A549 (cell line): ENCODE results near the gene STAT2. TPM values are rescaled to one million over a fixed set of nuclear protein-coding genes. Genes with fewer than 3 reads are reported as not detected.

Experiments used
- ATAC-seq, 2 experiments: fragments of 200-7000 bp in 1 of 2; fragments of >200 bp in 1 of 2; cut with Nextera tagmentation in 1 of 2; cut with Tn5 transposase in 1 of 2; 3 replicates each; pipeline versions ENCODE4 v1.8.0 to v1.9.1; 2018 to 2020; ENCODE audit warnings: mild to moderate bottlenecking in 1 of 2, moderate library complexity in 1 of 2
- CTCF ChIA-PET: fragments of 300-600 bp; sonication (Branson Sonifier 250); formaldehyde crosslinking; extraction: SDS; loops from one replicate; lab custom pipeline; 2021; ENCODE audit warnings: antibody characterized with exemption, inconsistent platforms; lab: Yijun Ruan, JAX
- POLR2A ChIA-PET: fragments of 350-600 bp; formaldehyde crosslinking; extraction: SDS; loops from one replicate; lab custom pipeline; 2021; ENCODE audit warnings: antibody characterized with exemption, inconsistent platforms; lab: Yijun Ruan, JAX
- DNase-seq, 2 experiments: peaks; one replicate each; pipeline versions ENCODE4 v3.0.0 to v3.0.0-alpha.2; 2011 to 2016; ENCODE audit warnings: low read depth in 1 of 2, low spot score in 1 of 2
- FAIRE-seq: peaks from 2 replicates; lab custom pipeline; 2011; peaks lifted over from hg19 to GRCh38; lab: Jason Lieb, UNC
- H3K27ac ChIP-seq, 2 experiments: fragments of >200 bp; sonication (Bioruptor Twin); formaldehyde crosslinking; 3 replicates each; pipeline ENCODE4 v1.5.1; 2016 to 2017
- H3K4me1 ChIP-seq: fragments of >200 bp; sonication (Bioruptor Twin); formaldehyde crosslinking; 3 replicates; pipeline ENCODE4 v1.6.1; 2016
- H3K4me2 ChIP-seq: fragments of >200 bp; sonication (Bioruptor Twin); formaldehyde crosslinking; 3 replicates; pipeline ENCODE4 v1.6.1; 2016
- H3K4me3 ChIP-seq: fragments of >200 bp; sonication (Bioruptor Twin); formaldehyde crosslinking; 3 replicates; pipeline ENCODE4 v1.5.1; 2016
- H3K9me3 ChIP-seq: fragments of >200 bp; sonication (Bioruptor Twin); formaldehyde crosslinking; 3 replicates; pipeline ENCODE4 v1.6.1; 2016
- ATOH8 ChIP-seq: fragments of 250-450 bp; sonication (Bioruptor Pico); IDR thresholded peaks from 2 replicates; pipeline ENCODE4 v1.5.0; 2020; ENCODE audit warnings: low read depth, mild to moderate bottlenecking, moderate library complexity
- BHLHE40 ChIP-seq: IDR thresholded peaks from 2 replicates; pipeline ENCODE4 v1.6.1; 2012; ENCODE audit warnings: low read depth, low read length, inconsistent platforms
- CBX8 ChIP-seq: fragments of 200-600 bp; sonication (generic); IDR thresholded peaks from 2 replicates; pipeline ENCODE4 v1.6.1; 2016
- CTCF ChIP-seq: fragments of >200 bp; sonication (Bioruptor Twin); formaldehyde crosslinking; IDR thresholded peaks from 3 replicates; pipeline ENCODE4 v1.5.1; 2016
- EHF ChIP-seq: fragments of 250-450 bp; sonication (Bioruptor Pico); IDR thresholded peaks from 2 replicates; pipeline ENCODE4 v1.5.0; 2020; ENCODE audit warnings: mild to moderate bottlenecking
- EHMT2 ChIP-seq: fragments of 200-600 bp; sonication (generic); IDR thresholded peaks from 2 replicates; pipeline ENCODE4 v1.6.1; 2016; ENCODE audit warnings: antibody characterized with exemption, low read depth, mild to moderate bottlenecking, moderate library complexity
- FOSB ChIP-seq: fragments of 250-450 bp; sonication (Bioruptor Pico); IDR thresholded peaks from 2 replicates; pipeline ENCODE4 v1.5.0; 2020; ENCODE audit warnings: mild to moderate bottlenecking, moderate library complexity
- FOXS1 ChIP-seq: fragments of 250-450 bp; sonication (Bioruptor Pico); IDR thresholded peaks from 2 replicates; pipeline ENCODE4 v1.5.0; 2020; ENCODE audit warnings: mild to moderate bottlenecking, moderate library complexity
- HOXB13 ChIP-seq: fragments of 250-450 bp; sonication (Bioruptor Pico); IDR thresholded peaks from 2 replicates; pipeline ENCODE4 v1.5.0; 2020; ENCODE audit warnings: low read depth, mild to moderate bottlenecking, moderate library complexity
- HOXB5 ChIP-seq: fragments of 250-450 bp; sonication (Bioruptor Pico); IDR thresholded peaks from 2 replicates; pipeline ENCODE4 v1.5.0; 2020; ENCODE audit warnings: mild to moderate bottlenecking, moderate library complexity
- JUNB ChIP-seq: fragments of >200 bp; sonication (Bioruptor Twin); formaldehyde crosslinking; IDR thresholded peaks from 2 replicates; pipeline ENCODE4 v1.6.1; 2016
- KDM1A ChIP-seq: fragments of 200-600 bp; sonication (generic); IDR thresholded peaks from 2 replicates; pipeline ENCODE4 v1.6.1; 2016; ENCODE audit warnings: low read depth, mild to moderate bottlenecking
- MAFK ChIP-seq: fragments of 450-650 bp; IDR thresholded peaks from 2 replicates; pipeline ENCODE4 v1.6.1; 2014; ENCODE audit not compliant: partially characterized antibody
- MYC ChIP-seq: IDR thresholded peaks from 2 replicates; pipeline ENCODE4 v1.6.1; 2012; ENCODE audit warnings: mild to moderate bottlenecking, inconsistent platforms, low read length, improper control_type of control experiment, borderline replicate concordance
- NR3C1 ChIP-seq: fragments of >200 bp; sonication (Bioruptor Twin); formaldehyde crosslinking; IDR thresholded peaks from 3 replicates; pipeline ENCODE4 v1.6.1; 2017
- PHF8 ChIP-seq: fragments of 200-600 bp; sonication (generic); IDR thresholded peaks from 2 replicates; pipeline ENCODE4 v1.6.1; 2016; ENCODE audit warnings: low read depth, mild to moderate bottlenecking, antibody characterized with exemption, moderate library complexity, borderline replicate concordance
- POLR2A ChIP-seq: IDR thresholded peaks from 2 replicates; pipeline ENCODE4 v1.6.1; 2012; ENCODE audit warnings: mild to moderate bottlenecking, low read length
- RARB ChIP-seq: fragments of 250-450 bp; sonication (Bioruptor Pico); IDR thresholded peaks from 2 replicates; pipeline ENCODE4 v1.8.0; 2021; ENCODE audit warnings: mild to moderate bottlenecking, moderate library complexity
- RFX5 ChIP-seq: fragments of 450-650 bp; IDR thresholded peaks from 2 replicates; pipeline ENCODE4 v1.7.1; 2014; ENCODE audit warnings: antibody characterized with exemption, mild to moderate bottlenecking, moderate library complexity
- RNF2 ChIP-seq: fragments of 200-600 bp; sonication (generic); IDR thresholded peaks from 2 replicates; pipeline ENCODE4 v1.6.1; 2016; ENCODE audit warnings: low read depth, mild to moderate bottlenecking, antibody characterized with exemption, moderate library complexity, borderline replicate concordance
- ZSCAN20 ChIP-seq: fragments of 250-450 bp; sonication (Bioruptor Pico); IDR thresholded peaks from 2 replicates; pipeline ENCODE4 v1.8.0; 2022; ENCODE audit warnings: mild to moderate bottlenecking, moderate library complexity
- WGBS: methylation state at CpG from one replicate; pipeline ENCODE4 v1.1.6; 2017; ENCODE audit errors: missing lambda C conversion rate; 5-methylcytosine and 5-hydroxymethylcytosine counted together
- polyA plus RNA-seq, 4 experiments: library from polyadenylated mRNA; depleted of rRNA in 3 of 4; stranded (reverse); fragments of >200 nt; fragmentation: RNase III in 1 of 4; extraction: RNeasy Plus Mini Kit Qiagen cat#74134 plus additional on column Dnase treatment in 1 of 4; gene quantifications; 2 replicates in 3 of 4; 3 replicates in 1 of 4; pipeline ENCODE4 v1.2.3, GENCODE V29; 2011 to 2017

STAT2 gene
- polyA plus RNA-seq, 2 of the 4 experiments (the other 2 are of a cell fraction) = 22.2 to 29.5 TPM

GRCh38 chr12:56391721-56392120 is 31.8 kb upstream of the STAT2 start:
- Histone ChIP-seq H3K27ac (no peak overlapping the region), H3K4me3 (no peak overlapping the region), H3K4me2 (no peak overlapping the region), H3K4me1 (no peaks in the 10 kb centered on the region), H3K9me3 (peaks cover 9% of the 10 kb centered on the region; the same call in 2 of the 3 replicates)
- WGBS = 93% methylated on average over 1 of the region's 1 CpG
- FAIRE-seq = no peak
- TF ChIP-seq CTCF = no peak
- no peak for TF ChIP-seq HOXB5 (CRISPR knock-in tag)
- TF ChIP-seq RNF2 = no peak
- TF ChIP-seq BHLHE40 = no peak
- TF ChIP-seq KDM1A = no peak
- TF ChIP-seq CBX8 = no peak
- no peak for TF ChIP-seq POLR2A
- TF ChIP-seq FOSB (CRISPR knock-in tag) = no peak
- no peak for TF ChIP-seq FOXS1
- no peak for TF ChIP-seq EHMT2
- no peak for TF ChIP-seq RARB (CRISPR knock-in tag)
- CTCF ChIA-PET = interaction anchor here (0.8 to 1.3 kb wide), 2 partner anchors 9 to 91 kb away, joined by 3 to 4 read pairs; no protein-coding TSS in a partner anchor
- no peak for ATAC-seq
- no peak for DNase-seq
- POLR2A ChIA-PET = no interaction called here

GRCh38 chr12:56389412-56389811 is 29.5 kb upstream of the STAT2 start:
- ChIA-PET CTCF (interaction anchor here (1.1 kb wide), 1 partner anchor 75 kb away, joined by 4 read pairs; no protein-coding TSS in a partner anchor), POLR2A (no interaction called here)
- FAIRE-seq = no peak
- Histone ChIP-seq H3K4me2 (no peak overlapping the region), H3K4me3 (no peak overlapping the region), H3K9me3 (peaks cover 9% of the 10 kb centered on the region; the same call in 2 of the 3 replicates), H3K4me1 (no peaks in the 10 kb centered on the region), H3K27ac (no peak overlapping the region)
- TF ChIP-seq ZSCAN20 (CRISPR knock-in tag) (no peak), HOXB5 (CRISPR knock-in tag) (no peak), JUNB (no peak), EHF (CRISPR knock-in tag) (no peak), HOXB13 (no peak), MAFK (no peak), PHF8 (no peak), NR3C1 (no peak), MYC (no peak), RFX5 (no peak), ATOH8 (CRISPR knock-in tag) (no peak), EHMT2 (no peak), CTCF (no peak)
- no peak for ATAC-seq
- WGBS = 65% methylated on average over 5 of the region's 5 CpGs
- no peak for DNase-seq
